ENCODE data around the gene COX6A1. TPM values are rescaled to one million over a fixed set of nuclear protein-coding genes. Genes with fewer than 3 reads are reported as not detected.

Gene COX6A1
- total RNA-seq, 1 donor from 2014 or later, result 325 TPM

Other genes starting within 250 kb of the COX6A1 start
- gene GCN1, start 243.4 kb upstream of the COX6A1 start, total RNA-seq, result 59.2 and 61.9 TPM in 2 replicates
- gene RPLP0, start 237.0 kb upstream of the COX6A1 start, total RNA-seq, result 2,822 and 3,245 TPM in 2 replicates
- 98.8 and 128 TPM in 2 replicates for gene PXN, start 172.4 kb upstream of the COX6A1 start, total RNA-seq
- not detected in 2 replicates for gene RNU4-2, start 146.2 kb upstream of the COX6A1 start, total RNA-seq
- gene RNU4-1, start 144.9 kb upstream of the COX6A1 start, total RNA-seq, result not detected in 2 replicates
- 4.5 and 5.6 TPM in 2 replicates for gene SIRT4, start 135.8 kb upstream of the COX6A1 start, total RNA-seq
- gene PLA2G1B, start 110.3 kb upstream of the COX6A1 start, total RNA-seq, result not detected in 2 replicates
- 0.35 TPM in 1 of 2 replicates, not detected in the other for gene MSI1, start 68.9 kb upstream of the COX6A1 start, total RNA-seq
- gene TRIAP1, start 8.3 kb downstream of the COX6A1 start, total RNA-seq, result 57.0 and 61.0 TPM in 2 replicates
- 12.3 and 13.8 TPM in 2 replicates for gene GATC, start 8.3 kb downstream of the COX6A1 start, total RNA-seq
- gene SRSF9, start 31.6 kb downstream of the COX6A1 start, total RNA-seq, result 56.6 and 61.6 TPM in 2 replicates
- gene DYNLL1, start 58.0 kb downstream of the COX6A1 start, total RNA-seq, result 329 and 397 TPM in 2 replicates
- 28.6 and 30.5 TPM in 2 replicates for gene COQ5, start 91.0 kb downstream of the COX6A1 start, total RNA-seq
- gene RNF10, start 96.2 kb downstream of the COX6A1 start, total RNA-seq, result 89.2 and 109 TPM in 2 replicates
- 23.8 and 29.6 TPM in 2 replicates for gene POP5, start 143.3 kb downstream of the COX6A1 start, total RNA-seq
- gene CABP1, start 202.5 kb downstream of the COX6A1 start, total RNA-seq, result not detected in 2 replicates
- 95.0 and 115 TPM in 2 replicates for gene MLEC, start 249.0 kb downstream of the COX6A1 start, total RNA-seq

Data from myocyte (in vitro differentiated cells).